Measurements from ENCODE around the gene ABHD12B. TPM values are rescaled to one million over a fixed set of nuclear protein-coding genes. Genes with fewer than 3 reads are reported as not detected.

The ABHD12B gene
- total RNA-seq, 4 donors from 2014 or later = 0.32 to 7.9 (median 2.5) TPM; not detected in 1

DNA sequence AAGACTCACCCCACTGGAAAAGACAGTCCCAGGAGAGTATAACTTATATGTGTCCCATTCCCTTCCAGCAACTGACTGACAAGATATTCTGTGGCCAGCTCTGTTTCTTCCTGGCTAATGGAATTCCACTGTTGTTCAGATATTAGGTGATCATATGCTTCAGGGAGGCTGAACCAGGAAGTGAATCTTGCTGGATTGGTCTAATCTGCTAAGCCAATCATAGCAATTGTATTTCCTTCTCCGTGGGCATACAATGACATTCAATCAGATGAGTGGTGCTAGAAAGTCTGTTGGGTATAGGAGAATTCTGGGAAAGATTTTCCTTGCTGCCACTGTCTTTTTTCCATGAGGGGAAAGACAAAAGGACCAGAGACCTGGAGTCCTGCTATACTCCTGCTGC lies 60.3 kb downstream of the ABHD12B start:
- in situ Hi-C loops (cut with MboI; ENCODE audit: low pct_ligation_motif_present in 1 of 4, low pct_unique_long_range_greater_than_20kb in 1 of 4, low sequenced_read_pairs in 3 of 4) = no loop called here
- H3K9me3 ChIP-seq = no peaks in the 10 kb centered on the region
- DNase-seq = no peak
- H3K4me1 ChIP-seq = no peaks in the 10 kb centered on the region
- 52 to 71% methylated on average over 1 of the region's 1 CpG for WGBS, 2 donors (ENCODE audit: low coverage in 1 of 2)
- no peak overlapping the region for H3K4me3 ChIP-seq
- no peaks in the 10 kb centered on the region for H3K27me3 ChIP-seq
- H3K27ac ChIP-seq = no peak overlapping the region
- no peak for TF ChIP-seq POLR2AphosphoS5 (IDR thresholded peaks at IDR 0.05)
- TF ChIP-seq POLR2A (IDR thresholded peaks at IDR 0.05) = no peak
- TF ChIP-seq, protein P1, sequence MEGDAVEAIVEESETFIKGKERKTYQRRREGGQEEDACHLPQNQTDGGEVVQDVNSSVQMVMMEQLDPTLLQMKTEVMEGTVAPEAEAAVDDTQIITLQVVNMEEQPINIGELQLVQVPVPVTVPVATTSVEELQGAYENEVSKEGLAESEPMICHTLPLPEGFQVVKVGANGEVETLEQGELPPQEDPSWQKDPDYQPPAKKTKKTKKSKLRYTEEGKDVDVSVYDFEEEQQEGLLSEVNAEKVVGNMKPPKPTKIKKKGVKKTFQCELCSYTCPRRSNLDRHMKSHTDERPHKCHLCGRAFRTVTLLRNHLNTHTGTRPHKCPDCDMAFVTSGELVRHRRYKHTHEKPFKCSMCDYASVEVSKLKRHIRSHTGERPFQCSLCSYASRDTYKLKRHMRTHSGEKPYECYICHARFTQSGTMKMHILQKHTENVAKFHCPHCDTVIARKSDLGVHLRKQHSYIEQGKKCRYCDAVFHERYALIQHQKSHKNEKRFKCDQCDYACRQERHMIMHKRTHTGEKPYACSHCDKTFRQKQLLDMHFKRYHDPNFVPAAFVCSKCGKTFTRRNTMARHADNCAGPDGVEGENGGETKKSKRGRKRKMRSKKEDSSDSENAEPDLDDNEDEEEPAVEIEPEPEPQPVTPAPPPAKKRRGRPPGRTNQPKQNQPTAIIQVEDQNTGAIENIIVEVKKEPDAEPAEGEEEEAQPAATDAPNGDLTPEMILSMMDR (IDR thresholded peaks at IDR 0.05) = no peak
- no peak for TF ChIP-seq EP300 (IDR thresholded peaks at IDR 0.05; ENCODE audit: low read depth)
- intact Hi-C loops (cut with DNase I; ENCODE audit: low total_unique reads) = no loop called here
- no peaks in the 10 kb centered on the region for H3K36me3 ChIP-seq

DNA sequence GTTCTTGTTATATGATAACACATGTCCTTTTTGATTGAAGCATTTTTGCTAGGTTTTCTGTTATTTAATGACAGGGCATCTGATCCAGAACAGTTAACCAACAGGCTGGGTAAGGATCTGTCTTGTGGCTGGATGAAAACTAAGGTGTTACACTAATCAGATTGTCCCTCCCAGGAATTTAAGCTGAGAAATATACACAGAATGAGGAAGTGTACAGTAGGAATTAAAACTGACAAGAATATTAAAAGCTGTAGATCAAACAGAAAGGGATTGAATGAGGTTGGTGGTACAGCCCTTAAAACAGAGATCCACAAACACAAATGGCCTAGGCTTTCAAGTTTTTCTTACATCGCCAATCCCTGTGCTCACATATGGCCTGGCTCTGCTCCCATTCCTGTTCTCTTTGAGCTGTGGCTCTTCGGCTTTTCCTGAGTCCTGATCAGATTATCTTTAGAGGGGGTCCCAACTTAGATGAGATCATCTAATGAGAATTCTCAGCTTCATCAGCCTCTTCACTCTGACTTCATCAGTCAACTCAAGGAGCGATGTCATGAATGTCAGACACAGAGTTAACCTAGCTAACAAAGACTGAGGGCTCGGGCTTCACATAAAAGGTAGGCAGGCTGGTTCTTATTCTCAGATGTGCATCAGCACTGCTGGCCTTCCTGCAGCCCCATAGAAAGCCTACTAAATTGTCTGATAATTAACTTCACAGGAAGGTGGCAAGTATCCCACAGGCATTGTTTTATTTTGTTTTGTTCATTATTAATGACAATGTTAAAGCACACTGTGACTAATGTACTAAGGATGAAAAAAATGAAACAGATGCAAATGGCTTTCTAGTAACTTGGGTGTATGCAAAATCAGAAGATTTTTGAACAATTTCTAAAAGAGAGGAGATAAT lies 61.0 kb downstream of the ABHD12B start:
- H3K27me3 ChIP-seq = no peaks in the 10 kb centered on the region
- intact Hi-C loops (cut with DNase I; ENCODE audit: low total_unique reads) = no loop called here
- H3K36me3 ChIP-seq = no peaks in the 10 kb centered on the region
- WGBS, 2 donors (ENCODE audit: low coverage in 1 of 2) = 80 to 89% methylated on average over 1 to 4 of the region's 4 CpGs
- no peak overlapping the region for H3K4me3 ChIP-seq
- DNase-seq = no peak
- no peak overlapping the region for H3K27ac ChIP-seq
- no peaks in the 10 kb centered on the region for H3K4me1 ChIP-seq
- H3K9me3 ChIP-seq = no peaks in the 10 kb centered on the region
- TF ChIP-seq POLR2AphosphoS5 (IDR thresholded peaks at IDR 0.05) (no peak), EP300 (IDR thresholded peaks at IDR 0.05; ENCODE audit: low read depth) (no peak), POLR2A (IDR thresholded peaks at IDR 0.05) (no peak)
- TF ChIP-seq, protein P1 (IDR thresholded peaks at IDR 0.05) = no peak
- in situ Hi-C loops (cut with MboI; ENCODE audit: low pct_ligation_motif_present in 1 of 4, low pct_unique_long_range_greater_than_20kb in 1 of 4, low sequenced_read_pairs in 3 of 4) = no loop called here

DNA sequence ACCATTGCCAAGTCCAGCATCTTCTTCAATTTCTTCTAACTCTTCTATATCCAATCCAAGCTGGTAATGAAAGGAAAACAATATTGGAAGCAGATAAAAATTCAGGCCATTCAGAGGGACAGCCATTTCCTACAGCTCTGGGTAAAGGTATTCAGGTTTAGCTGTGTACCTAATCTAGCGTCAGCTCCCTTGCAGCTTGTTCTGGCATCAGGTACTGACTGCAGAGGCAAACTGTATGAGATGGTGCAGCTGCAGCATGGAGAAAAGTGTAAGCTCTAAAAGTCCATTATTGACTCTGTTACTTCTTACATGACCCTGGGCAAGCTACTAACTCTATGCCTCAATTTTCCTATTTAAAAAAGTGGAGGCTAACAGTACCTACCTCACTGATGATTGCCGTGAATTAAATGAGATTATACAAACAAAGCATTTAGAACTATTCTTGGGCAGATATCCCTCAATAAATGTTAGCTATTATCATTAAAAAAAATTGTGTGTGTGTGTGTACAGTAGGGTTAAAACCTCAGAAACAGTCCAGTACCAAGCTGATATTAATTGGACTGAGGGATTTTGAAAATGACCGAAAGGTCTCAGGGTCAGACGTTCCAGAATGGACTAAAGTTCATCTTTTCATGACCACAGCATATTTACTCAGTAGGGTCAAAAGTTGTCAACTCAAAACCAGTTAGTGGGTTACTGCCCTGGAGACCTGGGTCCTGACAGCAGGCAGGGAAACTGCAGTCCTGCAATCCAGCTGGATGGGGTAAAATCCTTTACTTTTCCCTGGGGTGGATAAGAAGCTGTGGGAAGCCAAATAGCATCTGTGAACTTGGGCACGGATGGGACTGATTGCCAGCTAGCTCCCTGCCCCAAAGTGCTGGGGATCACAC lies 63.5 kb downstream of the ABHD12B start:
- 66 to 73% methylated on average over 4 to 5 of the region's 5 CpGs for WGBS, 2 donors (ENCODE audit: low coverage in 1 of 2)
- in situ Hi-C loops (cut with MboI; ENCODE audit: low pct_ligation_motif_present in 1 of 4, low pct_unique_long_range_greater_than_20kb in 1 of 4, low sequenced_read_pairs in 3 of 4) = no loop called here
- Histone ChIP-seq H3K4me3 (no peak overlapping the region), H3K27ac (no peak overlapping the region), H3K36me3 (no peaks in the 10 kb centered on the region), H3K9me3 (no peaks in the 10 kb centered on the region), H3K27me3 (no peaks in the 10 kb centered on the region), H3K4me1 (peaks cover 0 to 12% (median 3%) of the 10 kb centered on the region in 4 donors)
- intact Hi-C loops (cut with DNase I; ENCODE audit: low total_unique reads) = no loop called here
- TF ChIP-seq EP300 (IDR thresholded peaks at IDR 0.05; ENCODE audit: low read depth) (no peak), POLR2AphosphoS5 (IDR thresholded peaks at IDR 0.05) (no peak), POLR2A (IDR thresholded peaks at IDR 0.05) (no peak)
- TF ChIP-seq, protein P1 (IDR thresholded peaks at IDR 0.05) = no peak
- no peak for DNase-seq

DNA sequence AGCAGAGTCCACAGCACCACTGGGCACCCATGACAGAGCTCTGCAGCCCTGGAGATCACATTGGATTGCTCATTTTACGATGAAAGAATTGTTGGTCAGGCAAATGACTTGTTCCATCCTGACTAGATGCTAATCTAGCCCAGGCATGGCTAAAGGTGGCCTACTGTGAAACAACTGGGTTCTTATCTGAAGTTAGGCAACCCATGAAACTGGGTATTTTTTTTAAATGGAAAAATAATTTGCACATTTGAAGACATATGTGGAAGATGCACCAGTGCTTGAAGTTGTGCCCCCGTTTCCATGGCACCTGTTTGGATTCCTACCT lies 64.1 kb downstream of the ABHD12B start:
- WGBS, 2 donors (ENCODE audit: low coverage in 1 of 2) = 45 to 80% methylated on average over 1 to 2 of the region's 2 CpGs
- no peak for DNase-seq
- in situ Hi-C loops (cut with MboI; ENCODE audit: low pct_ligation_motif_present in 1 of 4, low pct_unique_long_range_greater_than_20kb in 1 of 4, low sequenced_read_pairs in 3 of 4) (no loop called here), intact Hi-C loops (cut with DNase I; ENCODE audit: low total_unique reads) (no loop called here)
- Histone ChIP-seq H3K27me3 (no peaks in the 10 kb centered on the region), H3K4me3 (no peak overlapping the region), H3K4me1 (peaks cover 0 to 12% (median 3%) of the 10 kb centered on the region in 4 donors), H3K27ac (no peak overlapping the region), H3K9me3 (no peaks in the 10 kb centered on the region), H3K36me3 (no peaks in the 10 kb centered on the region)
- no peak for TF ChIP-seq POLR2AphosphoS5 (IDR thresholded peaks at IDR 0.05)
